Measurements from ENCODE around the gene COMMD1.

DNA sequence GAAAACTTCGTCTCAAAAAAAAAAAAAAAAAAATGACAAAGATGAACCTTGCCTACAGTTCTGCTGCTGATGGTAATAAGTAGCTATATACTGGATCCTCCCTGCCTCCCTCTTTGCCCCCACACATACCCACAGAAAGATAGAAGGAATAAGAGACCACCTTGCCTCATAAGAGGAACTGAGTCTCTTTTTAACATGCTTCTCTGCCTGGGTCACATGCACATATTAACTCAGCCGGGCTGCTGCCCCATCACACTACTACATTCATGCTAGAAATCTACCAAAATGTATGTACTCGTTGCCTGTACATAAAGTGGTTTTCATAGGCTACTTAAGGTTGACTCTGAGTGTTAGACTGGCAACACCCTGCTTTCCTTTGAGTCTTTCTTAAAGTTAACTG, 211.5 kb downstream of the COMMD1 start:
- TF ChIP-seq CTCF (IDR thresholded peaks at IDR 0.05) = no peak
- no peak for TF ChIP-seq POLR2A (IDR thresholded peaks at IDR 0.05)
- no peak for TF ChIP-seq EP300 (IDR thresholded peaks at IDR 0.05)

All from ovary (tissue), 3 donors.